Activated CD4-positive, alpha-beta T cell treated with anti-CD3 and anti-CD28 coated beads, Interleukin-2, Interleukin-6, amounts not matched to agents 100 ng/mL and 50 ng/mL, durations not matched to agents 16 hours and 8 hours (primary cell): ENCODE measurements around the gene AKR1D1.
"Not testable (repeated sequence)": the region's sequence is repeated elsewhere in the genome, so short reads cannot be mapped to it uniquely, and the experiment has no call there.

Experiments used
- DNase-seq: peaks from one replicate; pipeline ENCODE4 v3.0.0-alpha.2; 2020

AKR1D1 gene

GRCh38 chr7:138125598-138126111 is 49.4 kb downstream of the AKR1D1 start:
- no peak for DNase-seq

- no peak for DNase-seq
These were observed 50.7 kb downstream of the AKR1D1 start for GRCh38 chr7:138126928-138127327.

- no peak for DNase-seq
These were observed 51.7 kb downstream of the AKR1D1 start for GRCh38 chr7:138127996-138128395.

GRCh38 chr7:138129551-138130165 is 53.4 kb downstream of the AKR1D1 start:
- DNase-seq = no peak

- DNase-seq = no peak
These were observed 61.3 kb downstream of the AKR1D1 start for GRCh38 chr7:138137423-138138171.

GRCh38 chr7:138138244-138138643 is 62.0 kb downstream of the AKR1D1 start:
- no peak for DNase-seq

- DNase-seq = no peak
These were observed 66.4 kb downstream of the AKR1D1 start for GRCh38 chr7:138142583-138143201.

GRCh38 chr7:138144958-138145357 is 68.7 kb downstream of the AKR1D1 start:
- DNase-seq = no peak

- DNase-seq = not testable (repeated sequence)
These were observed 70.0 kb downstream of the AKR1D1 start for GRCh38 chr7:138146221-138146620.

GRCh38 chr7:138146757-138147734 is 70.8 kb downstream of the AKR1D1 start:
- not testable (repeated sequence) for DNase-seq

- DNase-seq = no peak
These were observed 75.7 kb downstream of the AKR1D1 start for GRCh38 chr7:138151731-138152577.

- no peak for DNase-seq
These were observed 78.4 kb downstream of the AKR1D1 start for GRCh38 chr7:138154661-138155060.

- DNase-seq = no peak
These were observed 81.4 kb downstream of the AKR1D1 start for GRCh38 chr7:138157702-138158101.

- no peak for DNase-seq
These were observed 82.7 kb downstream of the AKR1D1 start for GRCh38 chr7:138158739-138159528.

- DNase-seq = peak; percentile 87
These were observed 85.4 kb downstream of the AKR1D1 start for GRCh38 chr7:138161600-138162081.

GRCh38 chr7:138162236-138162635 is 86.0 kb downstream of the AKR1D1 start:
- DNase-seq = no peak

GRCh38 chr7:138163800-138164199 is 87.5 kb downstream of the AKR1D1 start:
- DNase-seq = no peak

GRCh38 chr7:138164804-138165203 is 88.5 kb downstream of the AKR1D1 start:
- DNase-seq = no peak

- no peak for DNase-seq
These were observed 90.4 kb downstream of the AKR1D1 start for GRCh38 chr7:138166681-138167080.

- no peak for DNase-seq
These were observed 91.0 kb downstream of the AKR1D1 start for GRCh38 chr7:138167222-138167621.

GRCh38 chr7:138167869-138168296 is 91.6 kb downstream of the AKR1D1 start:
- no peak for DNase-seq
